SK-N-SH (cell line): ENCODE data around the gene HDAC4. TPM values are rescaled to one million over a fixed set of nuclear protein-coding genes. Genes with fewer than 3 reads are reported as not detected.
A peak's percentile ranks its signal among the peaks of the same experiment; 100 is the strongest.

ENCODE experiments used
- CTCF ChIA-PET: fragments of 300-600, 350-600 bp; formaldehyde crosslinking; extraction: SDS; loops from one replicate; lab custom pipeline; 2021; lab: Yijun Ruan, JAX
- POLR2A ChIA-PET: fragments of 350-600 bp; sonication (Branson Sonifier 250); formaldehyde crosslinking; extraction: SDS; loops from one replicate; lab custom pipeline; 2020; ENCODE audit warnings: antibody characterized with exemption, inconsistent platforms; lab: Yijun Ruan, JAX
- DNase-seq: peaks from one replicate; pipeline ENCODE4 v3.0.0; 2012
- H2AFZ ChIP-seq: fragments of 200-600 bp; sonication (generic); 2 replicates; pipeline ENCODE4 v1.8.1; 2016; ENCODE audit warnings: antibody characterized with exemption, mild to moderate bottlenecking, low read depth
- H3F3A ChIP-seq: fragments of 200-600 bp; sonication (generic); replicated peaks from 2 replicates; pipeline ENCODE3; 2016; ENCODE audit warnings: antibody characterized with exemption, mild to moderate bottlenecking; ENCODE audit not compliant: insufficient read depth
- H3K27ac ChIP-seq, 2 experiments: fragments of 200-500 bp in 1 of 2; fragments of 200-600 bp in 1 of 2; sonication (Bioruptor generic) in 1 of 2; sonication (generic), shearing (Covaris generic) in 1 of 2; 2 replicates each; pipeline versions ENCODE4 v1.5.1 to v1.6.1; 2014 to 2016; ENCODE audit warnings: low read depth in 2 of 2, inconsistent platforms in 1 of 2, low read length in 1 of 2, mild to moderate bottlenecking in 1 of 2, mixed read lengths in 1 of 2
- H3K27me3 ChIP-seq: fragments of 200-600 bp; sonication (generic), shearing (Covaris generic); 2 replicates; pipeline ENCODE4 v1.6.1; 2016; ENCODE audit warnings: mixed run types; ENCODE audit not compliant: insufficient read depth
- H3K36me3 ChIP-seq, 2 experiments: fragments of 200-500 bp in 1 of 2; fragments of 200-600 bp in 1 of 2; sonication (Bioruptor generic) in 1 of 2; sonication (generic) in 1 of 2; replicated peaks in 1 of 2; 2 replicates each; pipeline versions ENCODE3 to v1.5.1; 2014 to 2016; ENCODE audit warnings: low read length in 1 of 2, mild to moderate bottlenecking in 1 of 2; ENCODE audit not compliant: insufficient read depth in 2 of 2, control insufficient read depth in 1 of 2
- H3K4me1 ChIP-seq, 2 experiments: fragments of 200-500 bp in 1 of 2; fragments of 200-600 bp in 1 of 2; sonication (Bioruptor generic) in 1 of 2; sonication (generic), shearing (Covaris generic) in 1 of 2; 2 replicates each; pipeline versions ENCODE4 v1.5.1 to v1.6.1; 2014 to 2016; ENCODE audit warnings: low read depth in 1 of 2, low read length in 1 of 2, mixed run types in 1 of 2; ENCODE audit not compliant: insufficient read depth in 2 of 2, control insufficient read depth in 1 of 2
- H3K4me2 ChIP-seq: fragments of 200-600 bp; sonication (generic), shearing (Covaris generic); 2 replicates; pipeline ENCODE4 v1.6.1; 2017; ENCODE audit warnings: mixed run types
- H3K4me3 ChIP-seq, 2 experiments: fragments of 200-500 bp in 1 of 2; fragments of 200-600 bp in 1 of 2; sonication (Bioruptor generic) in 1 of 2; sonication (generic), shearing (Covaris generic) in 1 of 2; 2 replicates each; pipeline versions ENCODE4 v1.5.1 to v1.8.1; 2014 to 2016; ENCODE audit warnings: low read depth in 2 of 2, inconsistent platforms in 1 of 2, low read length in 1 of 2, mild to moderate bottlenecking in 1 of 2, mixed read lengths in 1 of 2, moderate library complexity in 1 of 2
- H3K79me2 ChIP-seq: fragments of 200-600 bp; sonication (generic); 2 replicates; pipeline ENCODE4 v1.8.1; 2017; ENCODE audit warnings: mild to moderate bottlenecking; ENCODE audit not compliant: insufficient read depth
- H3K9ac ChIP-seq: fragments of 200-600 bp; sonication (generic); 2 replicates; pipeline ENCODE4 v1.6.1; 2017; ENCODE audit warnings: mixed run types
- H3K9me2 ChIP-seq: fragments of 200-600 bp; sonication (generic); 2 replicates; pipeline ENCODE4 v1.6.1; 2017; ENCODE audit warnings: mixed run types
- H3K9me3 ChIP-seq: fragments of 200-600 bp; sonication (generic); 2 replicates; pipeline ENCODE4 v1.6.1; 2017; ENCODE audit warnings: mixed run types, mild to moderate bottlenecking, moderate library complexity
- H4K20me1 ChIP-seq: fragments of 200-600 bp; sonication (generic); 2 replicates; pipeline ENCODE4 v1.6.1; 2017; ENCODE audit warnings: mild to moderate bottlenecking, mixed run types; ENCODE audit not compliant: insufficient read depth
- ELF1 ChIP-seq: IDR thresholded peaks from 2 replicates; pipeline ENCODE4 v1.4.0; 2012
- GABPA ChIP-seq: IDR thresholded peaks from 2 replicates; pipeline ENCODE4 v1.4.0; 2012; ENCODE audit warnings: low read depth, mild to moderate bottlenecking
- MEF2A ChIP-seq: IDR thresholded peaks from 2 replicates; pipeline ENCODE4 v1.4.0; 2012; ENCODE audit warnings: low read depth, borderline replicate concordance
- MXI1 ChIP-seq: IDR thresholded peaks from 2 replicates; pipeline ENCODE4 v1.6.1; 2012; ENCODE audit warnings: mild to moderate bottlenecking, low read depth, low read length, improper control_type of control experiment
- NFIC ChIP-seq: IDR thresholded peaks from 2 replicates; pipeline ENCODE4 v1.4.0; 2012; ENCODE audit warnings: borderline replicate concordance
- NRF1 ChIP-seq: IDR thresholded peaks from 2 replicates; pipeline ENCODE4 v1.6.1; 2012; ENCODE audit warnings: low read depth, mild to moderate bottlenecking, low read length
- POLR2AphosphoS5 ChIP-seq: IDR thresholded peaks from 2 replicates; pipeline ENCODE4 v1.6.1; 2012; ENCODE audit warnings: low read depth, low read length
- RAD21 ChIP-seq: IDR thresholded peaks from 2 replicates; pipeline ENCODE4 v1.6.1; 2012; ENCODE audit warnings: mild to moderate bottlenecking, low read length
- RCOR1 ChIP-seq: fragments of 150-350 bp; IDR thresholded peaks from 2 replicates; pipeline ENCODE4 v1.6.1; 2017; ENCODE audit warnings: antibody characterized with exemption, low read length
- RFX5 ChIP-seq: IDR thresholded peaks from 2 replicates; pipeline ENCODE4 v1.6.1; 2012; ENCODE audit warnings: mild to moderate bottlenecking, improper control_type of control experiment, low read length
- RXRA ChIP-seq: IDR thresholded peaks from 2 replicates; pipeline ENCODE4 v1.4.0; 2012; ENCODE audit warnings: low read depth, mild to moderate bottlenecking, borderline replicate concordance
- TAF1 ChIP-seq: IDR thresholded peaks from 2 replicates; pipeline ENCODE4 v1.6.1; 2012; ENCODE audit warnings: low read depth, mild to moderate bottlenecking, low read length, moderate library complexity, borderline replicate concordance
- TEAD4 ChIP-seq: IDR thresholded peaks from 2 replicates; pipeline ENCODE4 v1.4.0; 2012; ENCODE audit warnings: mild to moderate bottlenecking, borderline replicate concordance; ENCODE audit not compliant: insufficient read depth
- WGBS: methylation state at CpG from one replicate; pipeline ENCODE4 v1.1.6; 2017; ENCODE audit warnings: low lambda C conversion rate; 5-methylcytosine and 5-hydroxymethylcytosine counted together
- polyA plus RNA-seq, 3 experiments: library from polyadenylated mRNA; depleted of rRNA; stranded (reverse); fragments of >200 nt; gene quantifications; 2 replicates each; pipeline ENCODE4 v1.2.3, GENCODE V29; 2012
- TF ChIP-seq, protein P1 (sequence below): IDR thresholded peaks from 2 replicates; pipeline ENCODE4 v1.4.0; 2012; ENCODE audit warnings: low read depth, borderline replicate concordance
- TF ChIP-seq, protein P2 (sequence below): IDR thresholded peaks from 2 replicates; pipeline ENCODE4 v1.6.1; 2012; ENCODE audit warnings: mild to moderate bottlenecking, low read depth, low read length, moderate library complexity
- TF ChIP-seq, protein P3 (sequence below): fragments of 200-600 bp; sonication (generic); IDR thresholded peaks from 2 replicates; pipeline ENCODE4 v1.6.1; 2017; ENCODE audit warnings: antibody characterized with exemption, mild to moderate bottlenecking, moderate library complexity
- TF ChIP-seq, protein P4 (sequence below): fragments of 150-350 bp; IDR thresholded peaks from 2 replicates; pipeline ENCODE4 v1.6.1; 2017; ENCODE audit warnings: antibody characterized with exemption, low read length, low read depth, borderline replicate concordance

Gene HDAC4
- polyA plus RNA-seq, 1 of the 3 experiments (the other 2 are of a cell fraction) = 5.5 TPM

DNA sequence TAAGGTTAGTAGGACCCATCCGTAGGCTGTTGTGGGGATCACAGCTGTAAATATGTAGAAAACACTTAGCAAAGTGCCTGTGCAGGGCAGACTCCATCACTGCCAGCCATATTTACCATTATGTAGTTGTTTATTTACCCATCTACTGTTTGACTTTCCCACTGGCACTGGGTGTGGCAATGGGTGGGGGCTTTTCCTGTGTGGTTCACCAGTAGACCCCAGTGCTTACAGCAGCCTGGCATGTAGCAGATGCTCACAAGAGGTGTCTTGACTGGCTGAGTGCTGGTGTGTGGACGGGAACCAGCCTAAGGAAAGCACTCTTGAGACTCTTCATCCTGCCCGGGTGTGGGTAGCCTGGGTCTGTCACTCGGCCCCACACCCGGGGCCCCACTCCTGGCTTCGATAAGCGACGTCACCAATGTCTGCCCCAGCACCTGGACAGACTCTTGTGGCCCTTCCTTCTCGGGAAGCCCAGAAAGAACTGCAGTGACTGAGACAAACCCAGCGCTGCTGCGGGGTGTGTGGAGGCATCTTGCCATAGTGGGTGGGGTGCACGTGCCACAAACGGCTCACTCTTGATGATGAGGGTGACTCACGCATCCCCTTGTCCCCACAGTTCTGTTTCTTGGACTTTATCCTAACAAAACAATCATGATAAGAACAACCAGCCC is 78.3 kb downstream of the HDAC4 start:
- Histone ChIP-seq H3K4me3 (no peak overlapping the region), H3K27me3 (no peaks in the 10 kb centered on the region), H4K20me1 (no peaks in the 10 kb centered on the region), H3F3A (no peaks in the 10 kb centered on the region), H3K4me2 (no peak overlapping the region), H2AFZ (no peak overlapping the region), H3K9ac (no peak overlapping the region), H3K9me3 (no peaks in the 10 kb centered on the region), H3K79me2 (peaks cover 10% of the 10 kb centered on the region; the same call in 1 of the 2 replicates), H3K4me1 (peaks cover 0 to 31% of the 10 kb centered on the region in 2 experiments; a peak in 1 of 4 replicates), H3K36me3 (peaks cover 0 to 2% of the 10 kb centered on the region in 2 experiments), H3K9me2 (no peaks in the 10 kb centered on the region), H3K27ac (no peak overlapping the region)
- POLR2A ChIA-PET = no interaction called here
- 83% methylated on average over 7 of the region's 14 CpGs for WGBS
- CTCF ChIA-PET = interaction anchor here (1.0 to 1.5 kb wide), 2 partner anchors 14 to 47 kb away, joined by 3 to 4 read pairs; no protein-coding TSS in a partner anchor
- TF ChIP-seq ELF1 = no peak
- peak; percentile 8 for DNase-seq

DNA sequence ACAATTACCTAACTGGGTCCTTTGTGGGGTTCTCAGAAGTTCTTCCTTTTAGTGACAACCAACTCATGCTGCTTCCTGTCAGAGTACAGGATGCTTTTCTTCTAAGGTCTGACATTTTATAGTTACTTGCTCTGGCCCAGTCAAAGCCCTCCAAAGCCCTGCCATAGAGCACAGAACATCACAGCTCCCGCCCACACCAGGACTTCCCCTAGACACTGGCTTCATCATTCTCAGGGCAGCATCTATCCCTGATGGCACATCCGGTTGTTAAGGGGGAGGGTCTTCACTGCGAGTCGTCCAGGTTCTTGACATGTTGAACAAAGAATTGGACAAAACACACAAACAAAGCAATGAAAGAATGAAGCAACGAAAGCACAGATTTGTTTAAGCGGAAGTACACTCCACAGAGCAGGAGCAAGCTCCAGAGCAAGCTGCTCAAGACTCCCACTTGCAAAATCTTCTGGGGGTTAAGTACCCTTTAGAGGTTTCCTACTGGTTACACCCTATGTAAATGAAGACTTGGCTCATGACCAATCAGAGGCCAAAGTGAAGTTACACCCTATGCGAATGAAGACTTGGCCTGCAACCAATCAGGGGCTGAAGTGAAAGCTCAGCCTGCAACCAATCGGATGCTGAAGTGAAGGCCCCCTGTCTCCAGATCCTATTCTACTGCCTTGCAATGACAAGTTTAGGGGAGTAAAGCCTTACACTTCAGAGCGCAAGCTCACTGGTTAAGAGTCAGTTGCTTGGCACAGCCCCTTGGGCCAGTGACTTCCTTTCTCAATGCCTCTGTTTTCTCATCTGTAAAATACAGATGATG is 79.0 kb downstream of the HDAC4 start:
- no peaks in the 10 kb centered on the region for H3K27me3 ChIP-seq
- over 99% methylated on average over 9 of the region's 9 CpGs for WGBS
- H3K9me3 ChIP-seq = no peaks in the 10 kb centered on the region
- CTCF ChIA-PET = interaction anchor here (0.7 to 1.5 kb wide), 3 partner anchors 9 to 46 kb away, joined by 3 to 4 read pairs (median 3); no protein-coding TSS in a partner anchor
- H3K4me3 ChIP-seq = no peak overlapping the region
- H3F3A ChIP-seq = no peaks in the 10 kb centered on the region
- peaks cover 0 to 24% of the 10 kb centered on the region in 2 experiments; a peak in 1 of 4 replicates for H3K4me1 ChIP-seq
- no peak overlapping the region for H3K4me2 ChIP-seq
- POLR2A ChIA-PET = no interaction called here
- no peak overlapping the region for H2AFZ ChIP-seq
- no peak overlapping the region for H3K27ac ChIP-seq
- H4K20me1 ChIP-seq = no peaks in the 10 kb centered on the region
- peak; percentile 9 for DNase-seq
- H3K9ac ChIP-seq = no peak overlapping the region
- H3K79me2 ChIP-seq = peaks cover 10% of the 10 kb centered on the region; the same call in 1 of the 2 replicates
- H3K36me3 ChIP-seq = peaks cover 0 to 2% of the 10 kb centered on the region in 2 experiments
- H3K9me2 ChIP-seq = no peaks in the 10 kb centered on the region
- TF ChIP-seq, protein P1, sequence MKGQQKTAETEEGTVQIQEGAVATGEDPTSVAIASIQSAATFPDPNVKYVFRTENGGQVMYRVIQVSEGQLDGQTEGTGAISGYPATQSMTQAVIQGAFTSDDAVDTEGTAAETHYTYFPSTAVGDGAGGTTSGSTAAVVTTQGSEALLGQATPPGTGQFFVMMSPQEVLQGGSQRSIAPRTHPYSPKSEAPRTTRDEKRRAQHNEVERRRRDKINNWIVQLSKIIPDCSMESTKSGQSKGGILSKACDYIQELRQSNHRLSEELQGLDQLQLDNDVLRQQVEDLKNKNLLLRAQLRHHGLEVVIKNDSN = no peak
- TF ChIP-seq RFX5 = no peak
- TF ChIP-seq GABPA = no peak
- TF ChIP-seq TEAD4 = no peak
- TF ChIP-seq, protein P2, sequence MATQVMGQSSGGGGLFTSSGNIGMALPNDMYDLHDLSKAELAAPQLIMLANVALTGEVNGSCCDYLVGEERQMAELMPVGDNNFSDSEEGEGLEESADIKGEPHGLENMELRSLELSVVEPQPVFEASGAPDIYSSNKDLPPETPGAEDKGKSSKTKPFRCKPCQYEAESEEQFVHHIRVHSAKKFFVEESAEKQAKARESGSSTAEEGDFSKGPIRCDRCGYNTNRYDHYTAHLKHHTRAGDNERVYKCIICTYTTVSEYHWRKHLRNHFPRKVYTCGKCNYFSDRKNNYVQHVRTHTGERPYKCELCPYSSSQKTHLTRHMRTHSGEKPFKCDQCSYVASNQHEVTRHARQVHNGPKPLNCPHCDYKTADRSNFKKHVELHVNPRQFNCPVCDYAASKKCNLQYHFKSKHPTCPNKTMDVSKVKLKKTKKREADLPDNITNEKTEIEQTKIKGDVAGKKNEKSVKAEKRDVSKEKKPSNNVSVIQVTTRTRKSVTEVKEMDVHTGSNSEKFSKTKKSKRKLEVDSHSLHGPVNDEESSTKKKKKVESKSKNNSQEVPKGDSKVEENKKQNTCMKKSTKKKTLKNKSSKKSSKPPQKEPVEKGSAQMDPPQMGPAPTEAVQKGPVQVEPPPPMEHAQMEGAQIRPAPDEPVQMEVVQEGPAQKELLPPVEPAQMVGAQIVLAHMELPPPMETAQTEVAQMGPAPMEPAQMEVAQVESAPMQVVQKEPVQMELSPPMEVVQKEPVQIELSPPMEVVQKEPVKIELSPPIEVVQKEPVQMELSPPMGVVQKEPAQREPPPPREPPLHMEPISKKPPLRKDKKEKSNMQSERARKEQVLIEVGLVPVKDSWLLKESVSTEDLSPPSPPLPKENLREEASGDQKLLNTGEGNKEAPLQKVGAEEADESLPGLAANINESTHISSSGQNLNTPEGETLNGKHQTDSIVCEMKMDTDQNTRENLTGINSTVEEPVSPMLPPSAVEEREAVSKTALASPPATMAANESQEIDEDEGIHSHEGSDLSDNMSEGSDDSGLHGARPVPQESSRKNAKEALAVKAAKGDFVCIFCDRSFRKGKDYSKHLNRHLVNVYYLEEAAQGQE = no peak
- TF ChIP-seq, protein P3, sequence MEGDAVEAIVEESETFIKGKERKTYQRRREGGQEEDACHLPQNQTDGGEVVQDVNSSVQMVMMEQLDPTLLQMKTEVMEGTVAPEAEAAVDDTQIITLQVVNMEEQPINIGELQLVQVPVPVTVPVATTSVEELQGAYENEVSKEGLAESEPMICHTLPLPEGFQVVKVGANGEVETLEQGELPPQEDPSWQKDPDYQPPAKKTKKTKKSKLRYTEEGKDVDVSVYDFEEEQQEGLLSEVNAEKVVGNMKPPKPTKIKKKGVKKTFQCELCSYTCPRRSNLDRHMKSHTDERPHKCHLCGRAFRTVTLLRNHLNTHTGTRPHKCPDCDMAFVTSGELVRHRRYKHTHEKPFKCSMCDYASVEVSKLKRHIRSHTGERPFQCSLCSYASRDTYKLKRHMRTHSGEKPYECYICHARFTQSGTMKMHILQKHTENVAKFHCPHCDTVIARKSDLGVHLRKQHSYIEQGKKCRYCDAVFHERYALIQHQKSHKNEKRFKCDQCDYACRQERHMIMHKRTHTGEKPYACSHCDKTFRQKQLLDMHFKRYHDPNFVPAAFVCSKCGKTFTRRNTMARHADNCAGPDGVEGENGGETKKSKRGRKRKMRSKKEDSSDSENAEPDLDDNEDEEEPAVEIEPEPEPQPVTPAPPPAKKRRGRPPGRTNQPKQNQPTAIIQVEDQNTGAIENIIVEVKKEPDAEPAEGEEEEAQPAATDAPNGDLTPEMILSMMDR = no peak
- no peak for TF ChIP-seq RXRA
- TF ChIP-seq, protein P4, sequence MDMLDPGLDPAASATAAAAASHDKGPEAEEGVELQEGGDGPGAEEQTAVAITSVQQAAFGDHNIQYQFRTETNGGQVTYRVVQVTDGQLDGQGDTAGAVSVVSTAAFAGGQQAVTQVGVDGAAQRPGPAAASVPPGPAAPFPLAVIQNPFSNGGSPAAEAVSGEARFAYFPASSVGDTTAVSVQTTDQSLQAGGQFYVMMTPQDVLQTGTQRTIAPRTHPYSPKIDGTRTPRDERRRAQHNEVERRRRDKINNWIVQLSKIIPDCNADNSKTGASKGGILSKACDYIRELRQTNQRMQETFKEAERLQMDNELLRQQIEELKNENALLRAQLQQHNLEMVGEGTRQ = no peak
- TF ChIP-seq MEF2A = no peak
- TF ChIP-seq NRF1 = no peak
- no peak for TF ChIP-seq NFIC
- no peak for TF ChIP-seq RAD21
- TF ChIP-seq POLR2AphosphoS5 = no peak
- no peak for TF ChIP-seq TAF1
- no peak for TF ChIP-seq RCOR1
- no peak for TF ChIP-seq MXI1
